SH-SY5Y (cell line): ENCODE measurements around the gene KMT2D.

Experiments
- GATA2 ChIP-seq: IDR thresholded peaks from 2 replicates; pipeline ENCODE4 v1.6.1; 2011; ENCODE audit warnings: mild to moderate bottlenecking, low read depth, low read length
- GATA3 ChIP-seq: IDR thresholded peaks from 2 replicates; pipeline ENCODE4 v1.6.1; 2011; ENCODE audit warnings: low read depth, mild to moderate bottlenecking, low read length, moderate library complexity

The KMT2D gene

GRCh38 chr12:49015196-49015595, 45.4 kb downstream of the KMT2D start:
- TF ChIP-seq GATA3, result no peak
- no peak for TF ChIP-seq GATA2

- TF ChIP-seq GATA3 (no peak), GATA2 (no peak)
These were observed 46.0 kb downstream of the KMT2D start for GRCh38 chr12:49014547-49014946.

DNA sequence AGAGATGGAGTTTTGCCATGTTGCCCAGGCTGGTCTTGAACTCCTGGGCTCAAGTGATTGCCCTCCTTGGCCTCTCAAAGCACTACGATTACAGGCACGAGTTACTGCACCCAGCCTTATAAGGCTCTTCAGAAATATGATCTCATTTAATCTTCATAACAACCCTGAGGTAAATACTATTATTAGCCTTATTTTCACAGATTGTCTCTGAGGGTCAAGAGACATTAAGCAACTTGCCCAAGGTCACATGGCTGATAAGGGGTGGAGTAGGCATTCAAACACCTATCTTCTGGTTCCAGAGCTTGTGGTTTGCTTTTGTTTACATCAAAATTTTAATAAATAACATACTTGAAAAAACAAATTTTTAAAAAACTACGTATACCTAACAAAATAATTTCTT, 47.2 kb downstream of the KMT2D start:
- TF ChIP-seq GATA2, result no peak
- no peak for TF ChIP-seq GATA3

DNA sequence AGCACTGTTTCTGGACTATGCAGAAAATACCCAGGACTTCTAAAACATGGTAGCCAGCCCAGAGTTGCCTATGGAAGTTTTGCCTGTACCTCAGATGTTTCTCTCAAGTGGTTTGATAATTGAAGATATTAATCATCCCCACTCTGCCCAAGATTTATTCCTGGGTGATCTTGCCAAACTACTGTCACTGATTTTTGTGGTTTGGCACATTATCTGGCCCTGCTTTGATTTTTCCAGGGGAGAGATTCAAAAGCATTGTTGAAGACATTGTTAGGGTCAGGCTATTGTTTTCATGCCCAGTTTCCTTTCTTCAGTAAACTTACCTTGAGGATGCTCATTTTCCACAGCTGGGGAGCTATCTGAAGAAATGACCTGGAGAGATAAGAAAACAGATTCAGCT, 47.9 kb downstream of the KMT2D start:
- TF ChIP-seq GATA3, result no peak
- TF ChIP-seq GATA2, result no peak
